GM23338 (cell line): ENCODE measurements around the gene WDR49. TPM values are rescaled to one million over a fixed set of nuclear protein-coding genes. Genes with fewer than 3 reads are reported as not detected.

Experiments used
- ATAC-seq: fragments of 200-7000 bp; cut with Tn5 transposase; 3 replicates; pipeline ENCODE4 v1.9.1; 2020
- DNase-seq: peaks from one replicate; pipeline ENCODE4 v3.0.0-alpha.2; 2015; ENCODE audit warnings: low spot score
- H2AFZ ChIP-seq: fragments of 200-600 bp; sonication (generic); 2 replicates; pipeline ENCODE4 v1.8.0; 2016; ENCODE audit warnings: antibody characterized with exemption, mild to moderate bottlenecking, moderate library complexity
- H3F3A ChIP-seq: fragments of 200-600 bp; sonication (generic); replicated peaks from 2 replicates; pipeline ENCODE4 v1.8.0; 2017; ENCODE audit warnings: antibody characterized with exemption, mixed run types, low read depth
- H3K27ac ChIP-seq: fragments of 200-600 bp; sonication (generic); 2 replicates; pipeline ENCODE4 v1.6.1; 2016; ENCODE audit warnings: low read depth
- H3K27me3 ChIP-seq: fragments of 200-600 bp; sonication (generic); 2 replicates; pipeline ENCODE4 v1.8.0; 2016; ENCODE audit warnings: mild to moderate bottlenecking, mixed run types, moderate library complexity; ENCODE audit not compliant: insufficient read depth
- H3K36me3 ChIP-seq: fragments of 200-600 bp; sonication (generic); 2 replicates; pipeline ENCODE4 v1.8.0; 2016; ENCODE audit warnings: mild to moderate bottlenecking; ENCODE audit not compliant: insufficient read depth
- H3K4me1 ChIP-seq: fragments of 200-600 bp; sonication (generic); 2 replicates; pipeline ENCODE4 v1.8.0; 2016; ENCODE audit warnings: mild to moderate bottlenecking, moderate library complexity; ENCODE audit not compliant: insufficient read depth
- H3K4me2 ChIP-seq: fragments of 200-600 bp; sonication (generic); 2 replicates; pipeline ENCODE4 v1.7.1; 2017; ENCODE audit warnings: mixed run types
- H3K4me3 ChIP-seq: fragments of 200-600 bp; sonication (generic); 2 replicates; pipeline ENCODE4 v1.6.1; 2016; ENCODE audit warnings: mixed run types
- H3K79me2 ChIP-seq: fragments of 200-600 bp; sonication (generic); replicated peaks from 2 replicates; pipeline ENCODE4 v1.8.0; 2017; ENCODE audit warnings: mild to moderate bottlenecking; ENCODE audit not compliant: insufficient read depth
- H3K9me2 ChIP-seq: fragments of 200-600 bp; sonication (generic); 2 replicates; pipeline ENCODE4 v1.8.0; 2017; ENCODE audit not compliant: insufficient read depth
- H4K20me1 ChIP-seq: fragments of 200-600 bp; sonication (generic); replicated peaks from 2 replicates; pipeline ENCODE4 v1.8.0; 2017; ENCODE audit warnings: mild to moderate bottlenecking; ENCODE audit not compliant: insufficient read depth
- H3K27ac Mint-ChIP-seq: 2 replicates; pipeline ENCODE4 v1.8.0; 2020; ENCODE audit warnings: inconsistent platforms, mild to moderate bottlenecking, moderate library complexity, mixed read lengths
- H3K27me3 Mint-ChIP-seq: 3 replicates; pipeline ENCODE4 v1.8.0; 2022; ENCODE audit warnings: low read depth, mild to moderate bottlenecking, moderate library complexity, mixed read lengths, inconsistent platforms; ENCODE audit not compliant: insufficient read depth, poor library complexity
- H3K36me3 Mint-ChIP-seq: 3 replicates; pipeline ENCODE4 v1.8.0; 2021; ENCODE audit warnings: low read depth, mild to moderate bottlenecking, inconsistent platforms, moderate library complexity, mixed read lengths
- H3K4me1 Mint-ChIP-seq: 3 replicates; pipeline ENCODE4 v1.8.0; 2020; ENCODE audit warnings: mild to moderate bottlenecking, inconsistent platforms, mixed read lengths
- H3K4me3 Mint-ChIP-seq: 3 replicates; pipeline ENCODE4 v1.8.0; 2021; ENCODE audit warnings: moderate library complexity, mild to moderate bottlenecking, inconsistent platforms, mixed read lengths
- H3K9me3 Mint-ChIP-seq: 3 replicates; pipeline ENCODE4 v1.8.0; 2020; ENCODE audit warnings: moderate library complexity, mild to moderate bottlenecking, inconsistent platforms, mixed read lengths
- CREB1 ChIP-seq: fragments of 250-450 bp; sonication (Bioruptor Pico); IDR thresholded peaks from 2 replicates; pipeline ENCODE4 v1.5.0; 2020; ENCODE audit warnings: low read depth, mild to moderate bottlenecking, moderate library complexity
- CTCF ChIP-seq, 2 experiments: fragments of 200-600 bp in 1 of 2; sonication (generic) in 1 of 2; conservative IDR thresholded peaks; 2 replicates each; pipeline versions ENCODE4 v1.5.1 to v1.6.1; 2016 to 2017; ENCODE audit warnings: antibody characterized with exemption in 2 of 2, low read depth in 2 of 2, mild to moderate bottlenecking in 2 of 2, moderate library complexity in 1 of 2
- ETS1 ChIP-seq: IDR thresholded peaks from 2 replicates; pipeline ENCODE4 v1.6.1; 2016; ENCODE audit warnings: antibody characterized with exemption
- EZH2 ChIP-seq: fragments of 200-600 bp; sonication (generic); IDR thresholded peaks from one replicate; pipeline ENCODE4 v1.8.0; 2017; ENCODE audit warnings: antibody characterized with exemption, mild to moderate bottlenecking, low read depth; ENCODE audit not compliant: unreplicated experiment
- EZH2phosphoT487 ChIP-seq: fragments of 200-600 bp; sonication (generic); IDR thresholded peaks from one replicate; pipeline ENCODE4 v1.8.1; 2018; ENCODE audit warnings: antibody characterized with exemption; ENCODE audit not compliant: unreplicated experiment
- JUNB ChIP-seq: IDR thresholded peaks from one replicate; pipeline ENCODE4 v1.6.1; 2016; ENCODE audit warnings: antibody characterized with exemption; ENCODE audit not compliant: unreplicated experiment
- NANOG ChIP-seq: IDR thresholded peaks from 2 replicates; pipeline ENCODE4 v1.6.1; 2016; ENCODE audit warnings: antibody characterized with exemption, borderline replicate concordance
- POLR2AphosphoS5 ChIP-seq: IDR thresholded peaks from 2 replicates; pipeline ENCODE4 v1.6.1; 2016; ENCODE audit warnings: antibody characterized with exemption, low read depth
- REST ChIP-seq: IDR thresholded peaks from one replicate; pipeline ENCODE4 v1.6.1; 2018; ENCODE audit warnings: antibody characterized with exemption; ENCODE audit not compliant: unreplicated experiment
- STAT1 ChIP-seq: IDR thresholded peaks from one replicate; pipeline ENCODE4 v1.6.1; 2016; ENCODE audit warnings: antibody characterized with exemption; ENCODE audit not compliant: unreplicated experiment
- ZNF114 ChIP-seq: fragments of 250-450 bp; sonication (Bioruptor Pico); IDR thresholded peaks from 2 replicates; pipeline ENCODE4 v1.5.0; 2020; ENCODE audit warnings: mild to moderate bottlenecking, moderate library complexity
- ZNF331 ChIP-seq: fragments of 250-450 bp; sonication (Bioruptor Pico); IDR thresholded peaks from 2 replicates; pipeline ENCODE4 v1.5.0; 2020; ENCODE audit warnings: low read depth, mild to moderate bottlenecking, moderate library complexity
- ZNF462 ChIP-seq: fragments of 250-450 bp; sonication (Bioruptor Pico); IDR thresholded peaks from 2 replicates; pipeline ENCODE4 v1.5.0; 2020; ENCODE audit warnings: mild to moderate bottlenecking, moderate library complexity
- polyA plus RNA-seq: library from polyadenylated mRNA; unstranded; fragments of >200 nt; fragmentation: Nextera tagmentation; extraction: Ambion mirVana; gene quantifications from 2 replicates; pipeline ENCODE4 v1.2.1, GENCODE V29; 2016
- total RNA-seq: library from RNA; depleted of rRNA; stranded (reverse); fragments of >200 nt; shearing (Covaris generic); gene quantifications from 2 replicates; pipeline ENCODE4 v1.2.3, GENCODE V29; 2014

WDR49 gene
- total and polyA plus RNA-seq, 2 experiments from 2014 or later: 1.4 to 1.9 TPM

GRCh38 chr3:167487556-167487955, 166.2 kb downstream of the WDR49 start:
- Mint-ChIP-seq H3K27ac (no peak overlapping the region), H3K4me3 (no peak overlapping the region), H3K9me3 (no peaks in the 10 kb centered on the region), H3K36me3 (no peaks in the 10 kb centered on the region), H3K4me1 (peaks cover 23% of the 10 kb centered on the region), H3K27me3 (peaks cover 3% of the 10 kb centered on the region)
- no peak for DNase-seq
- TF ChIP-seq EZH2phosphoT487: no peak
- no peak for TF ChIP-seq CTCF (conservative IDR thresholded peaks at IDR 0.05; ENCODE audit: low read depth in 2 of 2)
- TF ChIP-seq ZNF331 (CRISPR knock-in tag): no peak
- no peak for TF ChIP-seq POLR2AphosphoS5
- TF ChIP-seq ZNF114: no peak
- TF ChIP-seq NANOG: no peak
- TF ChIP-seq STAT1: no peak
- TF ChIP-seq CREB1 (CRISPR knock-in tag): no peak
- no peak for TF ChIP-seq JUNB
- TF ChIP-seq EZH2: no peak
- no peak for TF ChIP-seq REST
- TF ChIP-seq ETS1: no peak
- TF ChIP-seq ZNF462 (CRISPR knock-in tag): no peak
- H3K36me3 ChIP-seq: no peaks in the 10 kb centered on the region
- H3K27ac ChIP-seq: no peak overlapping the region
- H3K4me2 ChIP-seq: no peak overlapping the region
- no peaks in the 10 kb centered on the region for H3K79me2 ChIP-seq
- no peaks in the 10 kb centered on the region for H3K27me3 ChIP-seq
- H3K4me1 ChIP-seq: peaks cover 28% of the 10 kb centered on the region
- H3K4me3 ChIP-seq: no peak overlapping the region
- no peak for ATAC-seq
- H3F3A ChIP-seq: no peaks in the 10 kb centered on the region
- H3K9me2 ChIP-seq: no peaks in the 10 kb centered on the region
- H2AFZ ChIP-seq: no peak overlapping the region
- H4K20me1 ChIP-seq: no peaks in the 10 kb centered on the region
